GM23338 (cell line): ENCODE measurements around the gene CHCHD5. TPM values are rescaled to one million over a fixed set of nuclear protein-coding genes. Genes with fewer than 3 reads are reported as not detected.

ENCODE experiments used
- ATAC-seq: fragments of 200-7000 bp; cut with Tn5 transposase; 3 replicates; pipeline ENCODE4 v1.9.1; 2020
- DNase-seq: peaks from one replicate; pipeline ENCODE4 v3.0.0-alpha.2; 2015; ENCODE audit warnings: low spot score
- H2AFZ ChIP-seq: fragments of 200-600 bp; sonication (generic); 2 replicates; pipeline ENCODE4 v1.8.0; 2016; ENCODE audit warnings: antibody characterized with exemption, mild to moderate bottlenecking, moderate library complexity
- H3F3A ChIP-seq: fragments of 200-600 bp; sonication (generic); replicated peaks from 2 replicates; pipeline ENCODE4 v1.8.0; 2017; ENCODE audit warnings: antibody characterized with exemption, mixed run types, low read depth
- H3K27ac ChIP-seq: fragments of 200-600 bp; sonication (generic); 2 replicates; pipeline ENCODE4 v1.6.1; 2016; ENCODE audit warnings: low read depth
- H3K27me3 ChIP-seq: fragments of 200-600 bp; sonication (generic); 2 replicates; pipeline ENCODE4 v1.8.0; 2016; ENCODE audit warnings: mild to moderate bottlenecking, mixed run types, moderate library complexity; ENCODE audit not compliant: insufficient read depth
- H3K36me3 ChIP-seq: fragments of 200-600 bp; sonication (generic); 2 replicates; pipeline ENCODE4 v1.8.0; 2016; ENCODE audit warnings: mild to moderate bottlenecking; ENCODE audit not compliant: insufficient read depth
- H3K4me1 ChIP-seq: fragments of 200-600 bp; sonication (generic); 2 replicates; pipeline ENCODE4 v1.8.0; 2016; ENCODE audit warnings: mild to moderate bottlenecking, moderate library complexity; ENCODE audit not compliant: insufficient read depth
- H3K4me2 ChIP-seq: fragments of 200-600 bp; sonication (generic); 2 replicates; pipeline ENCODE4 v1.7.1; 2017; ENCODE audit warnings: mixed run types
- H3K4me3 ChIP-seq: fragments of 200-600 bp; sonication (generic); 2 replicates; pipeline ENCODE4 v1.6.1; 2016; ENCODE audit warnings: mixed run types
- H3K79me2 ChIP-seq: fragments of 200-600 bp; sonication (generic); replicated peaks from 2 replicates; pipeline ENCODE4 v1.8.0; 2017; ENCODE audit warnings: mild to moderate bottlenecking; ENCODE audit not compliant: insufficient read depth
- H3K9me2 ChIP-seq: fragments of 200-600 bp; sonication (generic); 2 replicates; pipeline ENCODE4 v1.8.0; 2017; ENCODE audit not compliant: insufficient read depth
- H4K20me1 ChIP-seq: fragments of 200-600 bp; sonication (generic); replicated peaks from 2 replicates; pipeline ENCODE4 v1.8.0; 2017; ENCODE audit warnings: mild to moderate bottlenecking; ENCODE audit not compliant: insufficient read depth
- H3K27ac Mint-ChIP-seq: 2 replicates; pipeline ENCODE4 v1.8.0; 2020; ENCODE audit warnings: inconsistent platforms, mild to moderate bottlenecking, moderate library complexity, mixed read lengths
- H3K27me3 Mint-ChIP-seq: 3 replicates; pipeline ENCODE4 v1.8.0; 2022; ENCODE audit warnings: low read depth, mild to moderate bottlenecking, moderate library complexity, mixed read lengths, inconsistent platforms; ENCODE audit not compliant: insufficient read depth, poor library complexity
- H3K36me3 Mint-ChIP-seq: 3 replicates; pipeline ENCODE4 v1.8.0; 2021; ENCODE audit warnings: low read depth, mild to moderate bottlenecking, inconsistent platforms, moderate library complexity, mixed read lengths
- H3K4me1 Mint-ChIP-seq: 3 replicates; pipeline ENCODE4 v1.8.0; 2020; ENCODE audit warnings: mild to moderate bottlenecking, inconsistent platforms, mixed read lengths
- H3K4me3 Mint-ChIP-seq: 3 replicates; pipeline ENCODE4 v1.8.0; 2021; ENCODE audit warnings: moderate library complexity, mild to moderate bottlenecking, inconsistent platforms, mixed read lengths
- H3K9me3 Mint-ChIP-seq: 3 replicates; pipeline ENCODE4 v1.8.0; 2020; ENCODE audit warnings: moderate library complexity, mild to moderate bottlenecking, inconsistent platforms, mixed read lengths
- CREB1 ChIP-seq: fragments of 250-450 bp; sonication (Bioruptor Pico); IDR thresholded peaks from 2 replicates; pipeline ENCODE4 v1.5.0; 2020; ENCODE audit warnings: low read depth, mild to moderate bottlenecking, moderate library complexity
- CTCF ChIP-seq, 2 experiments: fragments of 200-600 bp in 1 of 2; sonication (generic) in 1 of 2; conservative IDR thresholded peaks; 2 replicates each; pipeline versions ENCODE4 v1.5.1 to v1.6.1; 2016 to 2017; ENCODE audit warnings: antibody characterized with exemption in 2 of 2, low read depth in 2 of 2, mild to moderate bottlenecking in 2 of 2, moderate library complexity in 1 of 2
- EZH2 ChIP-seq: fragments of 200-600 bp; sonication (generic); IDR thresholded peaks from one replicate; pipeline ENCODE4 v1.8.0; 2017; ENCODE audit warnings: antibody characterized with exemption, mild to moderate bottlenecking, low read depth; ENCODE audit not compliant: unreplicated experiment
- EZH2phosphoT487 ChIP-seq: fragments of 200-600 bp; sonication (generic); IDR thresholded peaks from one replicate; pipeline ENCODE4 v1.8.1; 2018; ENCODE audit warnings: antibody characterized with exemption; ENCODE audit not compliant: unreplicated experiment
- NANOG ChIP-seq: IDR thresholded peaks from 2 replicates; pipeline ENCODE4 v1.6.1; 2016; ENCODE audit warnings: antibody characterized with exemption, borderline replicate concordance
- POLR2AphosphoS5 ChIP-seq: IDR thresholded peaks from 2 replicates; pipeline ENCODE4 v1.6.1; 2016; ENCODE audit warnings: antibody characterized with exemption, low read depth
- STAT1 ChIP-seq: IDR thresholded peaks from one replicate; pipeline ENCODE4 v1.6.1; 2016; ENCODE audit warnings: antibody characterized with exemption; ENCODE audit not compliant: unreplicated experiment
- ZNF114 ChIP-seq: fragments of 250-450 bp; sonication (Bioruptor Pico); IDR thresholded peaks from 2 replicates; pipeline ENCODE4 v1.5.0; 2020; ENCODE audit warnings: mild to moderate bottlenecking, moderate library complexity
- ZNF331 ChIP-seq: fragments of 250-450 bp; sonication (Bioruptor Pico); IDR thresholded peaks from 2 replicates; pipeline ENCODE4 v1.5.0; 2020; ENCODE audit warnings: low read depth, mild to moderate bottlenecking, moderate library complexity
- ZNF462 ChIP-seq: fragments of 250-450 bp; sonication (Bioruptor Pico); IDR thresholded peaks from 2 replicates; pipeline ENCODE4 v1.5.0; 2020; ENCODE audit warnings: mild to moderate bottlenecking, moderate library complexity
- long read RNA-seq: library from polyadenylated mRNA; unstranded; transcript quantifications from one replicate; pipeline ENCODE4 v2.0.0, GENCODE V29; 2020; ENCODE audit not compliant: unreplicated experiment
- polyA plus RNA-seq: library from polyadenylated mRNA; unstranded; fragments of >200 nt; fragmentation: Nextera tagmentation; extraction: Ambion mirVana; gene quantifications from 2 replicates; pipeline ENCODE4 v1.2.1, GENCODE V29; 2016
- total RNA-seq: library from RNA; depleted of rRNA; stranded (reverse); fragments of >200 nt; shearing (Covaris generic); gene quantifications from 2 replicates; pipeline ENCODE4 v1.2.3, GENCODE V29; 2014; rRNA removed
- TF ChIP-seq, protein P1 (sequence below): IDR thresholded peaks from one replicate; pipeline ENCODE4 v1.6.1; 2018; ENCODE audit warnings: antibody characterized with exemption; ENCODE audit not compliant: unreplicated experiment
- TF ChIP-seq, protein P2 (sequence below): IDR thresholded peaks from 2 replicates; pipeline ENCODE4 v1.6.1; 2016; ENCODE audit warnings: antibody characterized with exemption

The CHCHD5 gene, protein sequence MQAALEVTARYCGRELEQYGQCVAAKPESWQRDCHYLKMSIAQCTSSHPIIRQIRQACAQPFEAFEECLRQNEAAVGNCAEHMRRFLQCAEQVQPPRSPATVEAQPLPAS
- total RNA-seq = 15.5 and 18.7 TPM in 2 replicates
- polyA plus RNA-seq = 68.8 and 69.9 TPM in 2 replicates
- long read RNA-seq, transcript CHCHD5-201 (4 exons, 691 nt) = major isoform, 34 of 40 reads
- long read RNA-seq, partial matches to known transcripts = 2 of 40 reads
- long read RNA-seq, other reads (novel, unspliced or antisense) = 2 of 40 reads

DNA sequence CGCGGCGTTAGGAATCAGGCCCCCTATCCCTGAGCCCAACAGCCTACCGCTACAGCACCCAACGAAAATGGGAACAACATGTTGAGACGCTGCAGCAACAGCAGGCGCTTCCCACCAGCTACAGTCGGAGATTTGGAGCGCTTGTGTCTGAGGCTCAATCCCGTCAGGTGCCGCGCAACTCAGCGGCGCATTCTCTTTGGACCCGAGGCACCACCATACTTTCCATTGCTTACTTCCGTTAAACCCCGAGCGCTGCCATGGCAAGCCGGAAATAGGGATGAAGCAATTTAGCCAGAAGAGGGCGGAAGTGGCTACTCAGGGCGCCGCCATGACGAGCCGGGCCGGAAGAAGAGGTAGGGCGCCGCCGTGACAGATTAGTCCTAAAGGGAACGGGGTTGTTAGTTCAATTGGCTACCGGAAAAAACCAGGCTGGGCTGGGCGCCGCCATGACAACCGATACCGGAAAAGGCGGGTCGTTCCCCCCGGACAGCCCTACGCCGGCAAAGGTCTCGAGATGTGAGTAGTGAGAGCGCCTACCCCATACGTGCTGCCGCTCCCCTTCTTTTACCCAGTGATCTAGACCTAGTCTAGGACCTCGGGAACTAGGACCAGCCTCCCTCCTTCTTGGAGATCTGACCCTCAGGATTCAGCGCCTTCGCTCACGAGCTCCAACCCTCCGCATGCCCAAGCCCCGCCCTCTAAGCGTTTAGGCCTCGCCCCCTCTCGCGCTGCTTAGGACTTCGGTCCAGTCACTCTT, at the start of gene CHCHD5:
Gene CHCHD5, plus strand, starts transcription at position 476 of the 757 bp plus-strand sequence. Its CDS starts 39 bp downstream, at position 515.
- Histone ChIP-seq H2AFZ (peak within 1 kb of the TSS; percentile 97), H3K27me3 (no peaks in the 10 kb centered on the region)
- no peak for TF ChIP-seq ZNF331
- TF ChIP-seq EZH2 = no peak
- TF ChIP-seq POLR2AphosphoS5 = peak; percentile 72
- TF ChIP-seq EZH2phosphoT487 = no peak
- TF ChIP-seq, protein P1, sequence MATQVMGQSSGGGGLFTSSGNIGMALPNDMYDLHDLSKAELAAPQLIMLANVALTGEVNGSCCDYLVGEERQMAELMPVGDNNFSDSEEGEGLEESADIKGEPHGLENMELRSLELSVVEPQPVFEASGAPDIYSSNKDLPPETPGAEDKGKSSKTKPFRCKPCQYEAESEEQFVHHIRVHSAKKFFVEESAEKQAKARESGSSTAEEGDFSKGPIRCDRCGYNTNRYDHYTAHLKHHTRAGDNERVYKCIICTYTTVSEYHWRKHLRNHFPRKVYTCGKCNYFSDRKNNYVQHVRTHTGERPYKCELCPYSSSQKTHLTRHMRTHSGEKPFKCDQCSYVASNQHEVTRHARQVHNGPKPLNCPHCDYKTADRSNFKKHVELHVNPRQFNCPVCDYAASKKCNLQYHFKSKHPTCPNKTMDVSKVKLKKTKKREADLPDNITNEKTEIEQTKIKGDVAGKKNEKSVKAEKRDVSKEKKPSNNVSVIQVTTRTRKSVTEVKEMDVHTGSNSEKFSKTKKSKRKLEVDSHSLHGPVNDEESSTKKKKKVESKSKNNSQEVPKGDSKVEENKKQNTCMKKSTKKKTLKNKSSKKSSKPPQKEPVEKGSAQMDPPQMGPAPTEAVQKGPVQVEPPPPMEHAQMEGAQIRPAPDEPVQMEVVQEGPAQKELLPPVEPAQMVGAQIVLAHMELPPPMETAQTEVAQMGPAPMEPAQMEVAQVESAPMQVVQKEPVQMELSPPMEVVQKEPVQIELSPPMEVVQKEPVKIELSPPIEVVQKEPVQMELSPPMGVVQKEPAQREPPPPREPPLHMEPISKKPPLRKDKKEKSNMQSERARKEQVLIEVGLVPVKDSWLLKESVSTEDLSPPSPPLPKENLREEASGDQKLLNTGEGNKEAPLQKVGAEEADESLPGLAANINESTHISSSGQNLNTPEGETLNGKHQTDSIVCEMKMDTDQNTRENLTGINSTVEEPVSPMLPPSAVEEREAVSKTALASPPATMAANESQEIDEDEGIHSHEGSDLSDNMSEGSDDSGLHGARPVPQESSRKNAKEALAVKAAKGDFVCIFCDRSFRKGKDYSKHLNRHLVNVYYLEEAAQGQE = no peak
- peak; percentile 80 for TF ChIP-seq CREB1 (CRISPR knock-in tag)
- 0 out of 4 replicates have a peak, but pooled peaks of 1 of the 2 experiments have one; percentile 5 for TF ChIP-seq CTCF (conservative IDR thresholded peaks at IDR 0.05; ENCODE audit: low read depth in 2 of 2)
- TF ChIP-seq ZNF462 (CRISPR knock-in tag) = no peak
- no peak for TF ChIP-seq STAT1
- TF ChIP-seq, protein P2, sequence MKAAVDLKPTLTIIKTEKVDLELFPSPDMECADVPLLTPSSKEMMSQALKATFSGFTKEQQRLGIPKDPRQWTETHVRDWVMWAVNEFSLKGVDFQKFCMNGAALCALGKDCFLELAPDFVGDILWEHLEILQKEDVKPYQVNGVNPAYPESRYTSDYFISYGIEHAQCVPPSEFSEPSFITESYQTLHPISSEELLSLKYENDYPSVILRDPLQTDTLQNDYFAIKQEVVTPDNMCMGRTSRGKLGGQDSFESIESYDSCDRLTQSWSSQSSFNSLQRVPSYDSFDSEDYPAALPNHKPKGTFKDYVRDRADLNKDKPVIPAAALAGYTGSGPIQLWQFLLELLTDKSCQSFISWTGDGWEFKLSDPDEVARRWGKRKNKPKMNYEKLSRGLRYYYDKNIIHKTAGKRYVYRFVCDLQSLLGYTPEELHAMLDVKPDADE = peak; percentile 94
- 0 out of 2 replicates have a peak, but pooled peaks have one; percentile 21 for TF ChIP-seq NANOG
- 0 out of 2 replicates have a peak, but pooled peaks have one; percentile 35 for TF ChIP-seq ZNF114 (CRISPR knock-in tag)

More for the DNA sequence above, at the start of gene CHCHD5:
- peaks cover 20% of the 10 kb centered on the region for H3K4me1 Mint-ChIP-seq
- H3K27me3 Mint-ChIP-seq = peaks cover 14% of the 10 kb centered on the region
- no peaks in the 10 kb centered on the region for H3K9me3 Mint-ChIP-seq
- peak within 1 kb of the TSS; percentile 85 for H3K4me2 ChIP-seq
- peak; percentile 97 for DNase-seq
- no peaks in the 10 kb centered on the region for H4K20me1 ChIP-seq
- H3K36me3 Mint-ChIP-seq = peaks cover 19% of the 10 kb centered on the region
- peak within 1 kb of the TSS; percentile 72 for H3K4me3 ChIP-seq
- peaks cover 16% of the 10 kb centered on the region for H3K4me1 ChIP-seq
- H3K27ac ChIP-seq = peak within 1 kb of the TSS; percentile 90
- ATAC-seq = peak; percentile 88
- H3K4me3 Mint-ChIP-seq = peak within 1 kb of the TSS; percentile 90
- H3K27ac Mint-ChIP-seq = peak within 1 kb of the TSS; percentile 98
- no peaks in the 10 kb centered on the region for H3K36me3 ChIP-seq
- H3K79me2 ChIP-seq = no peaks in the 10 kb centered on the region; the same call in 1 of the 2 replicates
- H3K9me2 ChIP-seq = no peaks in the 10 kb centered on the region
- peaks cover 9% of the 10 kb centered on the region; the same call in 1 of the 2 replicates for H3F3A ChIP-seq
